ENCODE results near the gene ARID5A.
"Not testable (repeated sequence)": the region's sequence is repeated elsewhere in the genome, so short reads cannot be mapped to it uniquely, and the experiment has no call there.

ARID5A gene

GRCh38 chr2:96539215-96539920, 2.8 kb downstream of the ARID5A start:
- no peak for DNase-seq (ENCODE audit: low read depth in 2 of 2, low spot score in 1 of 2)

GRCh38 chr2:96540136-96540535, 3.6 kb downstream of the ARID5A start:
- no peak for DNase-seq (ENCODE audit: low read depth in 2 of 2, low spot score in 1 of 2)

GRCh38 chr2:96541398-96542152, 5.0 kb downstream of the ARID5A start:
- DNase-seq (ENCODE audit: low read depth in 2 of 2, low spot score in 1 of 2): no peak

GRCh38 chr2:96542357-96542977, 5.9 kb downstream of the ARID5A start:
- DNase-seq (ENCODE audit: low read depth in 2 of 2, low spot score in 1 of 2): no peak

GRCh38 chr2:96546321-96546720, 9.8 kb downstream of the ARID5A start:
- DNase-seq (ENCODE audit: low read depth in 2 of 2, low spot score in 1 of 2): no peak

GRCh38 chr2:96546797-96547196, 10.2 kb downstream of the ARID5A start:
- no peak for DNase-seq (ENCODE audit: low read depth in 2 of 2, low spot score in 1 of 2)

- no peak for DNase-seq (ENCODE audit: low read depth in 2 of 2, low spot score in 1 of 2)
Observed at GRCh38 chr2:96547203-96547641, 10.7 kb downstream of the ARID5A start.

- DNase-seq (ENCODE audit: low read depth in 2 of 2, low spot score in 1 of 2): no peak
Observed at GRCh38 chr2:96547731-96548171, 11.2 kb downstream of the ARID5A start.

- no peak for DNase-seq (ENCODE audit: low read depth in 2 of 2, low spot score in 1 of 2)
Observed at GRCh38 chr2:96548558-96549465, 12.3 kb downstream of the ARID5A start.

GRCh38 chr2:96549466-96549785, 12.9 kb downstream of the ARID5A start:
- no peak for DNase-seq (ENCODE audit: low read depth in 2 of 2, low spot score in 1 of 2)

GRCh38 chr2:96549967-96550786, 13.6 kb downstream of the ARID5A start:
- no peak for DNase-seq (ENCODE audit: low read depth in 2 of 2, low spot score in 1 of 2)

GRCh38 chr2:96550787-96551604, 14.4 kb downstream of the ARID5A start:
- DNase-seq (ENCODE audit: low read depth in 2 of 2, low spot score in 1 of 2): no peak

GRCh38 chr2:96551605-96552314, 15.2 kb downstream of the ARID5A start:
- no peak for DNase-seq (ENCODE audit: low read depth in 2 of 2, low spot score in 1 of 2)

GRCh38 chr2:96552315-96553175, 16.0 kb downstream of the ARID5A start:
- no peak for DNase-seq (ENCODE audit: low read depth in 2 of 2, low spot score in 1 of 2)

- no peak for DNase-seq (ENCODE audit: low read depth in 2 of 2, low spot score in 1 of 2)
Observed at GRCh38 chr2:96553176-96553956, 16.8 kb downstream of the ARID5A start.

GRCh38 chr2:96553957-96554292, 17.4 kb downstream of the ARID5A start:
- DNase-seq (ENCODE audit: low read depth in 2 of 2, low spot score in 1 of 2): not testable (repeated sequence)
